ENCODE results near the gene SERPINI1. TPM values are rescaled to one million over a fixed set of nuclear protein-coding genes. Genes with fewer than 3 reads are reported as not detected.

SERPINI1 gene
- total RNA-seq, 1 experiment from 2014 or later, result 6.0 TPM

GRCh38 chr3:167728176-167728575 is 7.3 kb upstream of the SERPINI1 start:
- Histone ChIP-seq H2BK15ac (ENCODE audit: low read depth, low read length) (no peak overlapping the region), H2BK12ac (ENCODE audit: insufficient read length, low read depth, low read length) (no peak overlapping the region), H2BK20ac (ENCODE audit: low read depth, low read length, poor library complexity, severe bottlenecking) (no peak overlapping the region), H3K4me1 (ENCODE audit: insufficient read depth, low read length) (no peaks in the 10 kb centered on the region; the same call in 1 of the 2 replicates), H2BK5ac (ENCODE audit: insufficient read length, low read length) (no peak overlapping the region), H4K5ac (ENCODE audit: insufficient read length, low read depth, low read length) (no peak overlapping the region), H3K4ac (ENCODE audit: low read depth, low read length) (no peak overlapping the region), H3K23me2 (ENCODE audit: insufficient read length, low read depth, low read length, poor library complexity, severe bottlenecking) (no peaks in the 10 kb centered on the region), H3K79me2 (ENCODE audit: insufficient read depth, low read length) (peaks cover 48% of the 10 kb centered on the region), H4K8ac (replicated peaks; ENCODE audit: insufficient read length, low read depth, low read length) (no peak overlapping the region), H3K14ac (ENCODE audit: insufficient read depth, low read length) (no peak overlapping the region), H3T11ph (ENCODE audit: low read length) (no peak overlapping the region), H3K79me1 (ENCODE audit: insufficient read depth, low read depth, low read length, poor library complexity, severe bottlenecking) (peaks cover 2% of the 10 kb centered on the region), H3K56ac (ENCODE audit: insufficient read length, low read depth, low read length) (no peak overlapping the region), H2AFZ (ENCODE audit: low read length) (no peak overlapping the region), H3K18ac (ENCODE audit: insufficient read length, low read depth, low read length) (no peak overlapping the region), H4K91ac (ENCODE audit: insufficient read length, low read depth, low read length) (no peak overlapping the region), H3K9ac (ENCODE audit: extremely low read depth, insufficient read length, low read length) (no peak overlapping the region), H3K23ac (ENCODE audit: insufficient read length, low read depth, low read length) (no peak overlapping the region), H2BK120ac (ENCODE audit: low read depth, low read length, poor library complexity, severe bottlenecking) (no peak overlapping the region), H3K27me3 (ENCODE audit: insufficient read depth, low read length) (no peaks in the 10 kb centered on the region), H4K20me1 (ENCODE audit: control insufficient read depth, insufficient read depth, insufficient read length) (no peaks in the 10 kb centered on the region), H3K9me3 (ENCODE audit: control insufficient read depth, low read depth, low read length) (no peaks in the 10 kb centered on the region), H3K27ac (ENCODE audit: insufficient read length, low read depth, low read length) (no peak overlapping the region), H2AK5ac (ENCODE audit: insufficient read length, low read length) (no peak overlapping the region), H3K4me2 (ENCODE audit: insufficient read depth, insufficient read length, low read length) (no peak overlapping the region)
- no peak for TF ChIP-seq CTCF (conservative IDR thresholded peaks at IDR 0.05)
- H3K4me1 Mint-ChIP-seq, result peaks cover 58 to 66% of the 10 kb centered on the region in 2 experiments
- DNase-seq, result no peak
- no CpG with 5 or more reads among the region's 3 CpGs for WGBS (ENCODE audit: extremely low coverage, insufficient read length, low lambda C conversion rate)
- no peak overlapping the region; a peak in 1 of 7 replicates for H3K27ac Mint-ChIP-seq
- H3K36me3 Mint-ChIP-seq (ENCODE audit: insufficient read depth in 1 of 3, low read depth in 3 of 3), result peaks cover 0 to 2% (median 0%) of the 10 kb centered on the region in 3 experiments; a peak in 3 of 7 replicates
- no peak overlapping the region for H3K4me3 Mint-ChIP-seq
- no peaks in the 10 kb centered on the region for H3K27me3 Mint-ChIP-seq (ENCODE audit: low read depth)
- H3K9me3 Mint-ChIP-seq, result no peaks in the 10 kb centered on the region

Data from H9 (cell line).